SU-DHL-6 (cell line): Measurements from ENCODE around the gene PALLD.

Experiments used
- H2AFZ ChIP-seq: fragments of 200-600 bp; sonication (generic); 2 replicates; pipeline ENCODE4 v1.6.1; 2014; ENCODE audit warnings: low read depth, mild to moderate bottlenecking, moderate library complexity, mixed read lengths, antibody characterized with exemption, low read length; ENCODE audit not compliant: severe bottlenecking
- H3F3A ChIP-seq: fragments of 200-600 bp; shearing (Covaris generic); 2 replicates; pipeline ENCODE4 v1.6.0; 2016; ENCODE audit warnings: antibody characterized with exemption, mild to moderate bottlenecking; ENCODE audit not compliant: insufficient read depth
- H3K27ac ChIP-seq: fragments of 200-600 bp; sonication (generic); 2 replicates; pipeline ENCODE4 v1.5.1; 2016; ENCODE audit warnings: low read depth, mild to moderate bottlenecking, low read length, moderate library complexity, mixed read lengths
- H3K27me3 ChIP-seq: fragments of 200-600 bp; sonication (generic), shearing (Covaris generic); 2 replicates; pipeline ENCODE4 v1.6.0; 2014; ENCODE audit warnings: mild to moderate bottlenecking, low read length
- H3K36me3 ChIP-seq: fragments of 200-600 bp; sonication (generic); 2 replicates; pipeline ENCODE4 v1.6.1; 2014; ENCODE audit warnings: mild to moderate bottlenecking, low read length, mixed read lengths
- H3K4me2 ChIP-seq: fragments of 300-600, 200-600 bp; shearing (Covaris generic), sonication (generic); 2 replicates; pipeline ENCODE4 v1.6.0; 2014; ENCODE audit warnings: low read length, low read depth, mild to moderate bottlenecking; ENCODE audit not compliant: poor library complexity, severe bottlenecking
- H3K4me3 ChIP-seq: fragments of 200-600 bp; sonication (generic); 2 replicates; pipeline ENCODE4 v1.5.1; 2014; ENCODE audit warnings: antibody characterized with exemption, low read length, mild to moderate bottlenecking, mixed read lengths; ENCODE audit not compliant: insufficient read depth, poor library complexity, severe bottlenecking
- H3K79me2 ChIP-seq: fragments of 200-600 bp; sonication (generic); 2 replicates; pipeline ENCODE4 v1.6.1; 2014; ENCODE audit warnings: mild to moderate bottlenecking, low read length, moderate library complexity; ENCODE audit not compliant: insufficient read depth
- H3K9ac ChIP-seq: fragments of 200-600 bp; sonication (generic); 2 replicates; pipeline ENCODE4 v1.7.0; 2014; ENCODE audit warnings: mild to moderate bottlenecking, low read length
- H3K9me2 ChIP-seq: fragments of 200-600 bp; sonication (generic); replicated peaks from 2 replicates; pipeline ENCODE4 v1.6.1; 2014; ENCODE audit warnings: low read length; ENCODE audit not compliant: insufficient read depth
- H3K9me3 ChIP-seq: fragments of 200-600 bp; sonication (generic); 2 replicates; pipeline ENCODE4 v1.6.1; 2014; ENCODE audit warnings: low read length, mixed read lengths; ENCODE audit not compliant: insufficient read depth
- H4K20me1 ChIP-seq: fragments of 200-600 bp; sonication (generic); 2 replicates; pipeline ENCODE4 v1.6.1; 2014; ENCODE audit warnings: low read depth, mild to moderate bottlenecking, antibody characterized with exemption, low read length, moderate library complexity, mixed read lengths
- EZH2phosphoT487 ChIP-seq: fragments of 200-600 bp; sonication (generic), shearing (Covaris generic); conservative IDR thresholded peaks from 2 replicates; pipeline ENCODE4 v1.6.1; 2018; ENCODE audit warnings: mild to moderate bottlenecking, antibody characterized with exemption, low read length, moderate library complexity, mixed read lengths
- TF ChIP-seq, protein P1 (sequence below): fragments of 200-600 bp; sonication (generic); IDR thresholded peaks from one replicate; pipeline ENCODE4 v1.5.1; 2017; ENCODE audit warnings: antibody characterized with exemption, mild to moderate bottlenecking, low read length, moderate library complexity; ENCODE audit not compliant: insufficient read depth, poor library complexity, severe bottlenecking

The PALLD gene

GRCh38 chr4:168651374-168651773 lies 154.5 kb downstream of the PALLD start:
- H3K9me2 ChIP-seq: no peaks in the 10 kb centered on the region
- no peaks in the 10 kb centered on the region for H3K79me2 ChIP-seq
- H3K9ac ChIP-seq: no peak overlapping the region
- no peaks in the 10 kb centered on the region for H4K20me1 ChIP-seq
- TF ChIP-seq, protein P1, sequence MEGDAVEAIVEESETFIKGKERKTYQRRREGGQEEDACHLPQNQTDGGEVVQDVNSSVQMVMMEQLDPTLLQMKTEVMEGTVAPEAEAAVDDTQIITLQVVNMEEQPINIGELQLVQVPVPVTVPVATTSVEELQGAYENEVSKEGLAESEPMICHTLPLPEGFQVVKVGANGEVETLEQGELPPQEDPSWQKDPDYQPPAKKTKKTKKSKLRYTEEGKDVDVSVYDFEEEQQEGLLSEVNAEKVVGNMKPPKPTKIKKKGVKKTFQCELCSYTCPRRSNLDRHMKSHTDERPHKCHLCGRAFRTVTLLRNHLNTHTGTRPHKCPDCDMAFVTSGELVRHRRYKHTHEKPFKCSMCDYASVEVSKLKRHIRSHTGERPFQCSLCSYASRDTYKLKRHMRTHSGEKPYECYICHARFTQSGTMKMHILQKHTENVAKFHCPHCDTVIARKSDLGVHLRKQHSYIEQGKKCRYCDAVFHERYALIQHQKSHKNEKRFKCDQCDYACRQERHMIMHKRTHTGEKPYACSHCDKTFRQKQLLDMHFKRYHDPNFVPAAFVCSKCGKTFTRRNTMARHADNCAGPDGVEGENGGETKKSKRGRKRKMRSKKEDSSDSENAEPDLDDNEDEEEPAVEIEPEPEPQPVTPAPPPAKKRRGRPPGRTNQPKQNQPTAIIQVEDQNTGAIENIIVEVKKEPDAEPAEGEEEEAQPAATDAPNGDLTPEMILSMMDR: no peak
- H3K36me3 ChIP-seq: no peaks in the 10 kb centered on the region
- H2AFZ ChIP-seq: no peak overlapping the region
- no peak overlapping the region for H3K4me3 ChIP-seq
- no peak overlapping the region for H3K4me2 ChIP-seq
- H3K9me3 ChIP-seq: no peaks in the 10 kb centered on the region
- H3F3A ChIP-seq: no peaks in the 10 kb centered on the region
- no peaks in the 10 kb centered on the region for H3K27me3 ChIP-seq
- H3K27ac ChIP-seq: no peak overlapping the region

DNA sequence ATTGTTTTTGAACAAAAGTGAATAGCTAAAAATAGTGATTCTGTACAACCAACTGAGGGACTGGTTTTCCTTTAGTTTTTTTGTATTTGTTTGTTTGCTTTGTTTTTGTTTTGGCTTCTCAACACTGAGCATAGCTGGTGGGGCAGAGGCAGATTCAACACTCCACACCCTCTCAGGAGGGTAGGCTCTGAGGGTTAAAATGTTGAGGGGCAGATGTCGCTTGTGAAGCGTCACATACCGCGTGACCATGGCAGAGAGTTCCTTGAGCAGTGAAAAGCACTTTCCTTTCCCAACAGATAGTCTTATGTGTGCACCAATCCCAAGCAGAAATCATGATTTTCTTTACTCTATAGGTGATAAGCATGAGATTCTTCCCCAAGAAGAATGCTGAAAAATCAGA lies 155.0 kb downstream of the PALLD start:
- Histone ChIP-seq H3K27ac (no peak overlapping the region), H3K9me3 (no peaks in the 10 kb centered on the region), H3F3A (no peaks in the 10 kb centered on the region), H3K9me2 (no peaks in the 10 kb centered on the region), H3K79me2 (no peaks in the 10 kb centered on the region), H3K4me3 (no peak overlapping the region), H3K9ac (no peak overlapping the region), H3K27me3 (no peaks in the 10 kb centered on the region), H3K36me3 (no peaks in the 10 kb centered on the region), H4K20me1 (no peaks in the 10 kb centered on the region), H3K4me2 (no peak overlapping the region), H2AFZ (no peak overlapping the region)
- TF ChIP-seq, protein P1: no peak

DNA sequence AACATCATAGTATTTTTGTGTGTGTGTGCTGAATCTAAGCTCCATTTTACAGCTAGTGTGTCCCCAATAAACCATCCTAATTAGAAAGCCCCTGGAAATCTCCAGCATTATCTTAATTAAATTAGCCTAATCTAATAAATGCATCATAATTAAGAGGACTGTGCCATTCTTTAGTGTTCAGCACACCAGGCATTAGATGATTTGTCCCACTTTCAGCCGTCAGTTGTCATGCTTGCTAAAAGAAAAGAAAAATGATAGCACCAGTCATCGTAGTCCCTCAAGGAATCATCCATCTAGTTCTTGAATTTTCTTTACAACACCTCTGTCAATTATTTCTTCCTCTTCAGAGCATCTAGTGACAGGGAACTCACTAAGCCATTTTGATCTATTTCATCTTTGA lies 155.9 kb downstream of the PALLD start:
- Histone ChIP-seq H3K27ac (no peak overlapping the region), H4K20me1 (no peaks in the 10 kb centered on the region), H2AFZ (no peak overlapping the region), H3K36me3 (no peaks in the 10 kb centered on the region), H3K79me2 (no peaks in the 10 kb centered on the region), H3K27me3 (no peaks in the 10 kb centered on the region), H3K9me2 (no peaks in the 10 kb centered on the region), H3K4me3 (no peak overlapping the region), H3K9me3 (no peaks in the 10 kb centered on the region), H3F3A (no peaks in the 10 kb centered on the region), H3K9ac (no peak overlapping the region), H3K4me2 (no peak overlapping the region)
- TF ChIP-seq EZH2phosphoT487: no peak
- TF ChIP-seq, protein P1: no peak
